ENCODE results near the gene L3MBTL4.
"Not testable (repeated sequence)": the region's sequence is repeated elsewhere in the genome, so short reads cannot be mapped to it uniquely, and the experiment has no call there.

L3MBTL4 gene

GRCh38 chr18:6156446-6156845, 258.3 kb downstream of the L3MBTL4 start:
- H3K4me3 ChIP-seq (ENCODE audit: low read depth, low read length), result no peak overlapping the region
- no peaks in the 10 kb centered on the region for H3K4me1 ChIP-seq (ENCODE audit: control insufficient read depth, insufficient read depth, low read length)
- H3K9me3 ChIP-seq (ENCODE audit: control insufficient read depth, insufficient read depth, low read length), result no peaks in the 10 kb centered on the region
- no peaks in the 10 kb centered on the region for H3K27me3 ChIP-seq (ENCODE audit: control insufficient read depth, insufficient read depth, low read length)
- H3K36me3 ChIP-seq (ENCODE audit: control insufficient read depth, insufficient read depth, low read length), result no peaks in the 10 kb centered on the region
- H3K9ac ChIP-seq (ENCODE audit: low read depth, low read length), result no peak overlapping the region

GRCh38 chr18:6155707-6156106, 259.0 kb downstream of the L3MBTL4 start:
- Histone ChIP-seq H3K27me3 (ENCODE audit: control insufficient read depth, insufficient read depth, low read length) (no peaks in the 10 kb centered on the region), H3K9ac (ENCODE audit: low read depth, low read length) (no peak overlapping the region), H3K9me3 (ENCODE audit: control insufficient read depth, insufficient read depth, low read length) (no peaks in the 10 kb centered on the region), H3K4me3 (ENCODE audit: low read depth, low read length) (no peak overlapping the region), H3K36me3 (ENCODE audit: control insufficient read depth, insufficient read depth, low read length) (no peaks in the 10 kb centered on the region), H3K4me1 (ENCODE audit: control insufficient read depth, insufficient read depth, low read length) (no peaks in the 10 kb centered on the region)

GRCh38 chr18:6150430-6150829, 264.3 kb downstream of the L3MBTL4 start:
- Histone ChIP-seq H3K27me3 (ENCODE audit: control insufficient read depth, insufficient read depth, low read length) (no peaks in the 10 kb centered on the region), H3K9ac (ENCODE audit: low read depth, low read length) (no peak overlapping the region), H3K9me3 (ENCODE audit: control insufficient read depth, insufficient read depth, low read length) (no peaks in the 10 kb centered on the region), H3K36me3 (ENCODE audit: control insufficient read depth, insufficient read depth, low read length) (no peaks in the 10 kb centered on the region), H3K4me3 (ENCODE audit: low read depth, low read length) (no peak overlapping the region), H3K4me1 (ENCODE audit: control insufficient read depth, insufficient read depth, low read length) (no peaks in the 10 kb centered on the region)

DNA sequence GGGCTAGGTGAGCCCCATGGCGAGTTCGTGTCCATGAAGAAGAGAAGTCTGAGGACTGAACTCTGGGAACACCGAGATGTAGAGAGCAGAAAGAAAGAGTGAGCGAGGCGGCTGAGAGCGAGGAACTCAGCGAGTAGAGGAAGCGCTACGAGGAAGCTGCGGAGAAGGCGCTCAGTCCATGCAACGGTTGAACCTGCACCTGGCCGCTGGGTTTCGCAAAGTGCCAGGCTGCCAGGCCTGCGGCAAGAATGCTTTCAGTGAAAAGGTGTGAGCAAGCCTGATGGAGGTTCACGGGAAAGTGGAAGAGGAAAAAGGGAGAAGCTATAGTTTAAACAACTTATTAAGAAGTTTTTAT, 268.4 kb downstream of the L3MBTL4 start:
- Histone ChIP-seq H3K9ac (ENCODE audit: low read depth, low read length) (no peak overlapping the region), H3K4me3 (ENCODE audit: low read depth, low read length) (no peak overlapping the region), H3K27me3 (ENCODE audit: control insufficient read depth, insufficient read depth, low read length) (no peaks in the 10 kb centered on the region), H3K4me1 (ENCODE audit: control insufficient read depth, insufficient read depth, low read length) (no peaks in the 10 kb centered on the region), H3K9me3 (ENCODE audit: control insufficient read depth, insufficient read depth, low read length) (no peaks in the 10 kb centered on the region), H3K36me3 (ENCODE audit: control insufficient read depth, insufficient read depth, low read length) (no peaks in the 10 kb centered on the region)

DNA sequence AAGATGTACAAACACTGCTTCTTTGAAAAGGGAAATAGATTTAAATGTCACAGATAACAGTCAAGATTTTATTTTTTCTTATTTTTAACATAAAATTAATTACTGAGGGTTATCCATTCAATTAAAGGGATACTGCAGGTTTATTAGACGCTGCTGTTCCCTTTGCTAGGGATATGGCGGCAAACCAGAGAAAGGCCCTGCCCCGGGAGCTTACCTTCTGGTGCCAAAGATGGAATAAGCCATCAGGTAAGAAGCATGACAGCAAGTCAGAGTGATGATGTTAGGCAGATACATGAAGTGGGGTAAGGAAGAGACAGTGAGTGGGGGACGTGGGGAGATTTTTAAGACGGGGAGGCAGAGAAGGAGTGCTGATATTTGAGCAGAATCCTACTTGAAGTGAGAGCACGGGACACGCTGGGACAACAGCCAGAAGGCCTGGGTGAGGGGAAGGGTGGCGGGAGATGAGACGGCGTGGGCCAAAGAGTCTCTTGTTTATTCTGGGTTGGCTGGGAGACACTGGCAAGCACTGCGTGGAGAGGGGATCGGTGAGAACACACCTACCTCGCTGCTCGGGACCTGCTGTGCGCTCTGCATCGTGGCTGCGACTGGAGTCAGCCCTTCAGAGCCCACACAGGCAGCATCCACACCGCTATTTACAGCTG, 268.9 kb downstream of the L3MBTL4 start:
- Histone ChIP-seq H3K9me3 (ENCODE audit: control insufficient read depth, insufficient read depth, low read length) (no peaks in the 10 kb centered on the region), H3K4me3 (ENCODE audit: low read depth, low read length) (no peak overlapping the region), H3K9ac (ENCODE audit: low read depth, low read length) (no peak overlapping the region), H3K36me3 (ENCODE audit: control insufficient read depth, insufficient read depth, low read length) (no peaks in the 10 kb centered on the region), H3K27me3 (ENCODE audit: control insufficient read depth, insufficient read depth, low read length) (no peaks in the 10 kb centered on the region), H3K4me1 (ENCODE audit: control insufficient read depth, insufficient read depth, low read length) (no peaks in the 10 kb centered on the region)

DNA sequence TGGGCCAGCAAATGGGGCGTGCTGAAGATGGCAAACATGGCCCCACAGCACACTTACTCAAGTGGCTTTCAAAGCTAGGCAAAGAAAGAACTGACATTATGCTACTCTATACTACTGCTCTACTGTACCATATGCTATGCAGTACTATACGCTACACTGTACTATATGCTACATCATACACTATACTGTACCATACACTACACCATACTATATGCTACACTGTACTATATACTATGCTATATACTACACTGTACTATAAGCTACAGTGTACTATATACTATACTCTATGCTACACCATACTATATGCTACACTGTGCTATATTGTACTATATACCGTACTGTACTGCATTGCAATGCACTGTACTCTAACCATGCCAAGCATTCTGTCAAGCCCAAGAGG, 275.7 kb downstream of the L3MBTL4 start:
- Histone ChIP-seq H3K4me3 (ENCODE audit: low read depth, low read length) (no peak overlapping the region), H3K9me3 (ENCODE audit: control insufficient read depth, insufficient read depth, low read length) (peaks cover 4% of the 10 kb centered on the region), H3K9ac (ENCODE audit: low read depth, low read length) (no peak overlapping the region), H3K4me1 (ENCODE audit: control insufficient read depth, insufficient read depth, low read length) (no peaks in the 10 kb centered on the region), H3K27me3 (ENCODE audit: control insufficient read depth, insufficient read depth, low read length) (no peaks in the 10 kb centered on the region), H3K36me3 (ENCODE audit: control insufficient read depth, insufficient read depth, low read length) (no peaks in the 10 kb centered on the region)

GRCh38 chr18:6135901-6136300, 278.8 kb downstream of the L3MBTL4 start:
- H3K4me1 ChIP-seq (ENCODE audit: control insufficient read depth, insufficient read depth, low read length); H3K4me3 ChIP-seq (ENCODE audit: low read depth, low read length): not testable (repeated sequence)

DNA sequence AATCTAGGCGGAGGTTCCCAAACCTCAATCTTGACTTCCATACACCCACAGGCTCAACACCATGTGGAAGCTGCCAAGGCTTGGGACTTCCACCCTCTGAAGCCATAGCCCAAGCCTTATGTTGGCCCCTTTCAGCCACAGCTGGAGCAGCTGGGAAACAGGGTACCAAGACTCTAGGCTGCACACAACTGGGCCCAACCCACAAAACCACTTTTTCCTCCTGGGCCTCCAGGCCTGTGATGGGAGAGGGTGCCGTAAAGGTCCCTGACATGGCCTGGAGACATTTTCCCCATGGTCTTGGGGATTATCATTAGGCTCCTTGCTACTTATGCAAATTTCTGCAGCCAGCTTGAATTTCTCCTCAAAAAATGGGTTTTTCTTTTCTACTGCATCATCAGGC, 279.7 kb downstream of the L3MBTL4 start:
- H3K4me3 ChIP-seq (ENCODE audit: low read depth, low read length); H3K4me1 ChIP-seq (ENCODE audit: control insufficient read depth, insufficient read depth, low read length); H3K36me3 ChIP-seq (ENCODE audit: control insufficient read depth, insufficient read depth, low read length); H3K27me3 ChIP-seq (ENCODE audit: control insufficient read depth, insufficient read depth, low read length); H3K9ac ChIP-seq (ENCODE audit: low read depth, low read length); H3K9me3 ChIP-seq (ENCODE audit: control insufficient read depth, insufficient read depth, low read length): not testable (repeated sequence)

More at GRCh38 chr18:6135901-6136300, 278.8 kb downstream of the L3MBTL4 start:
- H3K9me3 ChIP-seq (ENCODE audit: control insufficient read depth, insufficient read depth, low read length); H3K9ac ChIP-seq (ENCODE audit: low read depth, low read length); H3K36me3 ChIP-seq (ENCODE audit: control insufficient read depth, insufficient read depth, low read length); H3K27me3 ChIP-seq (ENCODE audit: control insufficient read depth, insufficient read depth, low read length): not testable (repeated sequence)

- no peaks in the 10 kb centered on the region for H3K36me3 ChIP-seq (ENCODE audit: control insufficient read depth, insufficient read depth, low read length)
- H3K4me1 ChIP-seq (ENCODE audit: control insufficient read depth, insufficient read depth, low read length), result no peaks in the 10 kb centered on the region
- H3K9me3 ChIP-seq (ENCODE audit: control insufficient read depth, insufficient read depth, low read length), result peaks cover 4% of the 10 kb centered on the region
- H3K4me3 ChIP-seq (ENCODE audit: low read depth, low read length), result no peak overlapping the region
- H3K27me3 ChIP-seq (ENCODE audit: control insufficient read depth, insufficient read depth, low read length), result no peaks in the 10 kb centered on the region
- H3K9ac ChIP-seq (ENCODE audit: low read depth, low read length), result no peak overlapping the region
Observed at GRCh38 chr18:6132751-6133368, 281.9 kb downstream of the L3MBTL4 start.

GRCh38 chr18:6120820-6121279, 293.9 kb downstream of the L3MBTL4 start:
- no peaks in the 10 kb centered on the region for H3K27me3 ChIP-seq (ENCODE audit: control insufficient read depth, insufficient read depth, low read length)
- no peak overlapping the region for H3K9ac ChIP-seq (ENCODE audit: low read depth, low read length)
- H3K36me3 ChIP-seq (ENCODE audit: control insufficient read depth, insufficient read depth, low read length), result no peaks in the 10 kb centered on the region
- no peaks in the 10 kb centered on the region for H3K9me3 ChIP-seq (ENCODE audit: control insufficient read depth, insufficient read depth, low read length)
- no peak overlapping the region for H3K4me3 ChIP-seq (ENCODE audit: low read depth, low read length)
- H3K4me1 ChIP-seq (ENCODE audit: control insufficient read depth, insufficient read depth, low read length), result peaks cover 3% of the 10 kb centered on the region

DNA sequence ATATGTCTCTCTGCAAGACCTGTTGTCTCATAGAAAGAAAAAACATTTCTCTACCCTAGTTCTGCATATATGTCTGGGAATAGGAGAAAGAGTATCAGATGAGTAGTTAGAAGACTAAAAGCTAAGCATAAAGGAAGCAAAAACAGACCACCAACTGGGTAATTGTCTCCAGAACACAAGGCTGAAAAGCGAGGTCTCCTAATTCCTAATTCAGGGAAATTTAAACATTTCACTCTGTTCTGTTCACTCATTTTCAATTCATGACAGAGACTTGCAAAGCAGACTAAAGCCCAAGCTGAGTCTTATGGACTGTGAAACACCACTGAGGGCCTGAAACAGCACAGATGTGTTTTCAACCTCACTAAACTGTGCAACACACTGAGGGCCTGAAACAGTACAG, 294.9 kb downstream of the L3MBTL4 start:
- H3K36me3 ChIP-seq (ENCODE audit: control insufficient read depth, insufficient read depth, low read length), result no peaks in the 10 kb centered on the region
- no peak overlapping the region for H3K4me3 ChIP-seq (ENCODE audit: low read depth, low read length)
- no peaks in the 10 kb centered on the region for H3K27me3 ChIP-seq (ENCODE audit: control insufficient read depth, insufficient read depth, low read length)
- H3K9me3 ChIP-seq (ENCODE audit: control insufficient read depth, insufficient read depth, low read length), result no peaks in the 10 kb centered on the region
- peaks cover 3% of the 10 kb centered on the region for H3K4me1 ChIP-seq (ENCODE audit: control insufficient read depth, insufficient read depth, low read length)
- H3K9ac ChIP-seq (ENCODE audit: low read depth, low read length), result no peak overlapping the region

DNA sequence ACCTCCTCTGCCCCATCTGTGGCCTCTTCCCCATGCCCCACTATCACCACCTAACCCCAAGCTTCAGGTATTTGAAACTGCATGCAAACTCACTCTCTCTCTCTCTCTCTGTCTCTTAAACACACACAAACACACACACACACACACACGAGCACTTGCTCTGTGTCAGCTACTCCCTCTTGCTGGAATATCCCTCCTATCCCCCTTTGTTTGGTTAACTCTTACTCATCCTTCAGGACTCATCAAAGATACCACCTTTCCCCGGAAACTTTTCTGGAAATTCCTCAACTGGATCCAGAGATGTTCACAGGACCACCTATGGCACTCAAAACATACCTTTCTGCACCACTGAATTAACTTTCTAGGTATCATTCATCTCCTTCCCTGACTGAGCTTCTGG, 296.6 kb downstream of the L3MBTL4 start:
- Histone ChIP-seq H3K4me3 (ENCODE audit: low read depth, low read length) (no peak overlapping the region), H3K27me3 (ENCODE audit: control insufficient read depth, insufficient read depth, low read length) (no peaks in the 10 kb centered on the region), H3K9ac (ENCODE audit: low read depth, low read length) (no peak overlapping the region), H3K36me3 (ENCODE audit: control insufficient read depth, insufficient read depth, low read length) (no peaks in the 10 kb centered on the region), H3K4me1 (ENCODE audit: control insufficient read depth, insufficient read depth, low read length) (peaks cover 3% of the 10 kb centered on the region), H3K9me3 (ENCODE audit: control insufficient read depth, insufficient read depth, low read length) (no peaks in the 10 kb centered on the region)
